UCSD-AML1 (cell line): ENCODE measurements around the gene C12orf54.
"Not testable (repeated sequence)": the region's sequence is repeated elsewhere in the genome, so short reads cannot be mapped to it uniquely, and the experiment has no call there.

Experiments used
- DNase-seq: peaks from one replicate; lab custom pipeline; 2025; ENCODE audit not compliant: unreplicated experiment; lab: John Stamatoyannopoulos, UW

C12orf54 gene

GRCh38 chr12:48482198-48482597 is at the start of gene C12orf54:
C12orf54 (plus strand) TSS chr12:48482498; CDS start chr12:48483297, 799 bp downstream.
- no peak for DNase-seq

GRCh38 chr12:48434016-48434415 is 48.3 kb upstream of the C12orf54 start:
- not testable (repeated sequence) for DNase-seq

DNA sequence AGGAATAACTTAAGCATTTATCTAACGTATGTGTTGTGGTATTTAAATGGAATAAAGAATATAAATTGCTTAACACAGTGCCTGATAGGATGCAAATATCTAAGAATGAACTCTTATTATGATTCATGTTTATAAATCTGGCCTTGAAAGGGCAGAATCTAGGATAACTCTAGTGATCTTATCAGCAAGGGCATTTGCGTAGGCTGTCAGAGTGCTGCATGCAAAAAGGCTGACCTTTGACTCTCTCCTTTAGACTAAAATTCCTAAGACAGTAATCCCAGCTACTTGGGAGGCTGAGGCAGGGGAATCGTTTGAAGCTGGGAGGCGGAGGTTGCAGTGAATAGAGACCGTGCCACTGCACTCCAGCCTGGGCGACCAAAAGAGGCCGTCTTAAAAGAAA is 41.2 kb upstream of the C12orf54 start:
- no peak for DNase-seq

DNA sequence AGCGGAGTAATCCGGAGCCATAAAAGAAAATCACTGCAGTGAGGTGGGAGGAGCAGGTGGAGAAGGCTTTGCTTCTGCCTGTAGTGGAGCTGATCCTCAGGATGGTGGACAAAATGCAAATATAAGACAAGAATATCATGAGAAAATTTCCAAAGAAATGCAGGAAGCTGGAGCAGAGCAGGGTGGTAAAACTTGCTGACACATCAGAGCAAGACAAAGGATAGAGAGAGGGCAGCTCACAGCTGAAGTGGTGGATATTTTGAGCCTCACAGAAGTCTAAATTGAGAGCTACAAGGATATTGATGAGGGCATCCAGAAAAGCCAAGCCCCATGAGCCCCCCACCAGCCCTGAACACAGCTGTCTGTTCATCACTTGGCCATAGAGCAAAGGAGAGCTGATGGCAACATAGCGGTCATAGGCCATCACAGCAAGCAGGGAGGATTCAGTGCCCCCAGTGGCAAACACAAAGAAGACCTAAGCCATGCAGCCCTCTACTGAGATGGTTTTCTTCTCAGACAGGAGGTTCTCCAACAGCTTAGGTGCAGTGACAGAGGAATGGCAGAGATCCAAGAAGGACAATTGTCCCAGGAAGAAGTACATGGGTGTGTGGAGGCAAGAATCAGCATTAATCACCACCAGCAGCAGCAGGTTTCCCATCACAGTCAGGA is 40.0 kb upstream of the C12orf54 start:
- DNase-seq, result no peak

DNA sequence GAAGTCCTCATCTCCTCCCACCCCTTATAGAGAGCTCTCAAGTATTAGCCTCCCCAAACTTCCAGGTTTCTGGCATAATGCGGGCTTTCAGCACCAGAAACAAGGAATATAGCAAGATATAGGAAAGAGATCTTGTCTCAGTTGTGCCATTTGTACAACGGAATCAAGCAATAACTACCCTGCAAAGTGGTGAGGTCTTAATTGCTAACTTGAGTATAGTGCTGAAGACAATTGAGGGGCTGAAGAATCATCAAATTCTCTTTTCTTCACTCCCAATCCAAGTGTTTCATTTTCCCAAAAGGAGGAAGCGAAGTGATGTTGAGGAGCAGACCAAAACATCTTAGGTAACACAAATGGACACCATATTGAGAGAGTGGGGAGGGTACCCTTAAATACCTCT is 36.8 kb upstream of the C12orf54 start:
- DNase-seq, result no peak

GRCh38 chr12:48446161-48446776 is 36.0 kb upstream of the C12orf54 start:
- no peak for DNase-seq

DNA sequence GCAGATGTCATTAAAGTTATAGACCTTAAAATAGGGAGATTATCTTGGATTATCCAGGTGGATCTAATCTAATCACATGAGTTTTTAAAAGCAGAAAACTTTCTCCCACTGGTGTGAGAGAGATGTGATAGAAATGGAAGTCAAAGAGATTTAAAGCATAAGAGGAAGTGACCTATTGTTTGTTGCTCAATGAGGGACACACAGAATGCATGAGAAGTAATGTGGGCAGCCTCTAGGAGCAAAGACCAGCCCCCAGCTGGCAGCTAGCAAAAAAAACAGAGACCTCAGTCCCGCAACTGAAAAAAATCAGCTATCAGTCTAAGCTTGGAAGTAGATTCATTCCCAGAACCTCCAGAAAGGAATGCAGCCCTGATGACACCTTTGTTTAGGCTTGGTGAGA is 34.5 kb upstream of the C12orf54 start:
- no peak for DNase-seq

DNA sequence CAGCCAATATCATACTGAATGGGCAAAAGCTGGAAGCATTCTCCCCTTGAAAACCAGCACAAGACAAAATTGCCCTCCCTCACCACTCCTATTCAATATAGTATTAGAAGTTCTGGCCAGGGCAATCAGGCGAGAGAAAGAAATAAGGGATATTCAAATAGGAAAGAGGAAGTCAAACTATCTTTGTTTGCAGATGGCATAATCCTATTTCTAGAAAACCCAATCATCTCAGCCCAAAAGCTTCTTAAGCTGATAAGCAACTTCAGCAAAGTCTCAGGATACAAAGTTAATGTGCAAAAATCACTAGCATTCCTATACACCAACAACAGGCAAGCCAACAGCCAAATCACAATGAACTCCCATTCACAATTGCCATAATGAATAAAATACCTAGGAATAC is 30.9 kb upstream of the C12orf54 start:
- DNase-seq, result no peak

DNA sequence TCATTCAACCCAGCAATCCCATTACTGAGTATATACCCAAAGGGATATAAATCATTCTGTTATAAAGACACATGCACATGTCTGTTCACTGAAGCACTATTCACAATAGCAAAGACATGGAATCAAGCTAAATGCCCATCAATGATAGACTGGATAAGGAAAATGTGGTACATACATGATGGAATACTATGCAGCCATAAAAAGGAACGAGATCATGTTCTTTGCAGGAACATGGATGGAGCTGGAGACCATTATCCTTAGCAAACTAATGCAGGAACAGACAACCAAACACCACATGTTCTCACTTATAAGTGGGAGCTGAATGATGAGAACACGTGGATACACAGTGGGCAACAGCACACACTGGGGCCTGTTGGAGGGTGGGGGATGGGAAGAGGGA is 29.3 kb upstream of the C12orf54 start:
- DNase-seq, result not testable (repeated sequence)

DNA sequence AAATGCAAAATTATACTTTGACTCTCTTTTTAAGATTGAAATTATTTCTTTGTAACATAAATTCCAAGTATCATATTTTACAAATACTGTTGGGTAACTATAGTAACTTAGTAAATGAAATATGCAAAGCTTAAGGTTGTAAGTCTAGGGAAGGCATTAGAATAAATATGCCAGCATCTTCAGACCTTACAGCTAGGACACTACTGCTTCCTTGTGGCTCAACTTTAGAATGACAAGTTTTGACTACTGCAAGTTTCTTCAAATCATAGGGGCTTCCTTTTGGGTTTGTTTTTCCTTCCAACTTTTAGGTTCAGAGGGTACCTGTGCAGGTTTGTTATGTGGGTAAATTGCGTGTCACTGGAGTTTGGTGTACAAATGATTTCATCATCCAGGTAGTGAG is 27.6 kb upstream of the C12orf54 start:
- no peak for DNase-seq

DNA sequence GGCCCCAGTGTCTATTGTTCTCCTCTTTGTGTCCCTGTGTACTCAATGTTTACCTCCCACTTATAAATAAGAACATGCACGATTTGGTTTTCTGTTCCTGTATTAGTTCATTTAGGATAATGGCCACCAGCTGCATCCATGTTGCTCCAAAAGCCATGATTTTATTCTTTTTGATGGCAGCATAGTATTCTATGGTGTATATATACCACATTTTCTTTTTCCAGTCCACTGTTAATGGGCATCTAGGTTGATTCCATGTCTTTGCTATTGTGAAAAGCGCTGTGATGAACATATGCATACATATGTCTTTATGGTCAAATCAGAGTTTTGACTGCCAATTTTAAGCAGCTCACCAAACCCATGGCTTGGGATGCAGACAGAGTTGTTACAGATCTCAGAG is 27.2 kb upstream of the C12orf54 start:
- no peak for DNase-seq

DNA sequence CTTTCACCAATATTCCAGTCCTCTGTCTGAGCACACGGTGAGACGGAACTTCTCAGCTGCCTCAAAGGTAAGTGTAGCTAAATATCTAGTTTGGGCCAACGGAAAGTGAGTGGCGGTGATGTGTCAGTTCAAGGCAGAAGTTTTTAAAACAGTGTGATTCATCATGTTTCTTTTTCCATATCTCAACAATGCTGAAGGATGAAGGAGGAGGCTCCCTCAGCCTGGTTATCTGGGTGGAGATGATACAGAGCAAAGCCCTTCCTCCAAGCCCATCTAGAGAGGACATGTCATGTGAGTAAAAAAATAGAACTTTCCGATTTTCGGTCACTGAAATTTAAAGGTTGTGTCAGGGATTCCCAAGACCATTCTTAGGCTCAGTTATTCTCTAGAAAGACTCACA is 23.0 kb upstream of the C12orf54 start:
- no peak for DNase-seq

- DNase-seq, result not testable (repeated sequence)
These were observed 13.3 kb upstream of the C12orf54 start for GRCh38 chr12:48469027-48469426.

GRCh38 chr12:48472259-48472658 is 10.0 kb upstream of the C12orf54 start, which contains the start of gene ANP32D:
ANP32D (plus strand) TSS chr12:48472559; CDS start chr12:48472665, 106 bp downstream.
- DNase-seq, result no peak

GRCh38 chr12:48473061-48473460 is 9.2 kb upstream of the C12orf54 start:
- no peak for DNase-seq

GRCh38 chr12:48474497-48474896 is 7.8 kb upstream of the C12orf54 start:
- DNase-seq, result not testable (repeated sequence)

DNA sequence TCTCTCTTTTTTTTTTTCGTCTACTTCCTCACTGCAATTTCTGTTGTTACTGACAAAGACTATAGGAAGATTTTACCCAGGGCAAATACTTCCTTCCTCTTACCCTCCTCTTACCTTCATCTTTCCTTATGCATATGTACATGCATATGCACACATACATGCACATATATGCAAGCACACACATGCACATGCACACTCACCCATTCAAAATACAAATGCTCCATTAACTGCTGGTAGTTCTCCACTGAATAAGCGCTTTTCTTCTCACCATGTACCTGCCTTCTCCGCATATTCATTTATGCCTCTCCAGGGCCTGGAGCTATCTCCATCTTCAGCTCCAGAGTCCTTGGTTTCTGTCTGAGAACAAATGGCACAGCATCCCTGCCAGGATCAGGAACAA is 632 bp downstream of the C12orf54 start:
- DNase-seq, result no peak

DNA sequence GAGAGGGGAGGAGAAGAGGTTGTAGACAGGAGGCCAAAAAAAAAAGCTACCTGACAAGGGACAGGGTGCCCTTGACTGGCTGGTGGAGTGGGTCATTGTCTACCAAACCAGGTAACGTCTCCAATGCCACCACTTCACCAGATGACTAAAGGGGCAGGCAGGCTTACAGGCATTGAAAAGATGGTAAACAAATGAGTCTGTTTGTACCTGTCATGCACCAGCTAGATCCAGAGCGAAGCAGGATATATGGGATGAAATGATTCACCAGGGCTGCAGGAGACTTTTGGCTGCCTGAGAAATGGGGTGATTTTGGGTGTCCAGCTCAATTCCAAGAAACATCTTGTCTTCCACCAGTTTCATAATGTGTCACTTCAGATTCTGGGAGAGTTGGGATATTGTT is 4.0 kb downstream of the C12orf54 start:
- DNase-seq, result no peak

- no peak for DNase-seq
These were observed 4.4 kb downstream of the C12orf54 start for GRCh38 chr12:48486679-48487078.

DNA sequence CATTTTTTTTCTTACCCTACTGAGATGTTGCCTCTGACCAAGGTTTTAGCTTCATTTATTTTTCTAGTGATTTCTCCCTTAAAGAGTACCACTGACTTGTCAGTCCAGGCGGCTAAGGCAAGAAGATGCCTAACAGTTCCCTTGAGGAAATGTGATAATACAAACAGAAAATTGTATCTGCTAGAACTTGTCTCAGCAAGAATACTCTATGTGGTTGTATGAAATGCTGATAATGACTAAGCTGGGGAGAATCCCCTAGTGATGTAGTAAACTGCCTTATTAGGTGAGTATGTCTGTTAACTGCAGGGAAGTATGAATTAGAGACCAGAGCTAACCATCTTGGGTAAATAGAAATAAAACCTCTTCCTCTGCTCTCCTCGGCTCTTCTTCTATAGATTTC is 6.7 kb downstream of the C12orf54 start:
- DNase-seq, result no peak

DNA sequence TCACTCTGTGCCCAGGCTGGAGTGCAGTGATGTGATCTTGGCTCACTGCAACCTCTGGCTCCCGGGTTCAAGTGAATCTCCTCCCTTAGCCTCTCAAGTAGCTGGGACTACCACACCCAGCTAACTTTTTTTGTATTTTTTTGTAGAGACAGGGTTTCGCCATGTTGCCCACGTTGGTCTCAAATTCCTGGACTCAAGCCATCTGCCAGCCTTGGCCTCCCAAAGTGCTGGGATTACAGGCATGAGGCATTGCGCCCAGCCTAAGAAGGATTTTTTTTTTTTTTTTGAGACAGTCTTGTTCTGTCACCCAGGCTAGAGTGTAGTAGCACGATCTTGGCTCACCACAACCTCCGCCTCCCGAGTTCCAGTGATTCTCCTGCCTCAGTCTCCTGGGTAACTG is 7.2 kb downstream of the C12orf54 start:
- not testable (repeated sequence) for DNase-seq

- not testable (repeated sequence) for DNase-seq
These were observed 18.0 kb downstream of the C12orf54 start for GRCh38 chr12:48500281-48500680.

DNA sequence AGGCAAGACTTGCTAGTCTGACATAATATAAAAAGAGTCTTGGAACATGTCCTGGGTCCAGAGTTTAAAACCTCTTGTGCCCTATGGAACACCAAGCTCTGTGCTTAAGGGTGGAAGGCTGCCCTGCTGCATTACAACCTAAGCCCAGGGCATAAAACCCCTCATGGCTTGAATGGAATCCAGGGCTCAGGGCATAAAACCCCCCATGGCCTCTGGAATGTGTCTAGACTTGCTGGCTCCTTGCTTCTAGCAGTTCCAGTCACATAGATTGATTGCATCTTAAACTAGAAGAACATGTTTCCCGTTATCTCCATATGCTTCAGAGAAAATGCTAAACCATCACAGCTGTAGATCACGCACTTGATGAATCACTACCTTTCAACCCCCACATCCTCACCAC is 24.5 kb downstream of the C12orf54 start:
- DNase-seq, result not testable (repeated sequence)
